DMS53 treated with DMSO at 0.1 percent for 48 hours (cell line): ENCODE results near the gene NCR2.

Source experiments
- DNase-seq: peaks from one replicate; lab custom pipeline; 2025; ENCODE audit not compliant: unreplicated experiment; lab: John Stamatoyannopoulos, UW

Gene NCR2

GRCh38 chr6:41358503-41358902 lies 23.1 kb downstream of the NCR2 start:
- DNase-seq, result no peak

- DNase-seq, result no peak
Observed at GRCh38 chr6:41359617-41360313, 24.4 kb downstream of the NCR2 start.

- no peak for DNase-seq
Observed at GRCh38 chr6:41360314-41360685, 24.9 kb downstream of the NCR2 start.

GRCh38 chr6:41366150-41366549 lies 30.7 kb downstream of the NCR2 start:
- DNase-seq, result no peak

GRCh38 chr6:41367061-41367460 lies 31.7 kb downstream of the NCR2 start:
- DNase-seq, result no peak

GRCh38 chr6:41367700-41368099 lies 32.3 kb downstream of the NCR2 start:
- DNase-seq, result peak; percentile 51

- DNase-seq, result no peak
Observed at GRCh38 chr6:41370488-41371111, 35.2 kb downstream of the NCR2 start.

GRCh38 chr6:41371461-41371991 lies 36.1 kb downstream of the NCR2 start:
- DNase-seq, result peak; percentile 65

GRCh38 chr6:41371992-41372831 lies 36.8 kb downstream of the NCR2 start:
- no peak for DNase-seq

- peak; percentile 11 for DNase-seq
Observed at GRCh38 chr6:41372832-41373626, 37.6 kb downstream of the NCR2 start.

GRCh38 chr6:41373627-41373918 lies 38.2 kb downstream of the NCR2 start:
- no peak for DNase-seq

GRCh38 chr6:41373919-41374617 lies 38.7 kb downstream of the NCR2 start:
- DNase-seq, result peak; percentile 29

- peak; percentile 29 for DNase-seq
Observed at GRCh38 chr6:41374618-41375590, 39.5 kb downstream of the NCR2 start.

GRCh38 chr6:41375598-41376151 lies 40.3 kb downstream of the NCR2 start:
- no peak for DNase-seq

- no peak for DNase-seq
Observed at GRCh38 chr6:41376176-41376575, 40.8 kb downstream of the NCR2 start.

GRCh38 chr6:41377071-41377470 lies 41.7 kb downstream of the NCR2 start:
- no peak for DNase-seq

- DNase-seq, result no peak
Observed at GRCh38 chr6:41379306-41379705, 43.9 kb downstream of the NCR2 start.

GRCh38 chr6:41386594-41386993 lies 51.2 kb downstream of the NCR2 start:
- DNase-seq, result no peak

GRCh38 chr6:41392246-41392645 lies 56.8 kb downstream of the NCR2 start:
- DNase-seq, result no peak
